Natural killer cell treated with Interleukin-12 subunit alpha and Interleukin-12 subunit beta and Interleukin-15 and Interleukin-18, amount 100 ng/mL, for 72 hours (primary cell): Measurements from ENCODE around the gene ITFG1. TPM values are rescaled to one million over a fixed set of nuclear protein-coding genes. Genes with fewer than 3 reads are reported as not detected.
A peak's percentile ranks its signal among the peaks of the same experiment; 100 is the strongest.

Experiments used
- ATAC-seq, 2 donors: fragments of 150-1000 bp; cut with Tn5 transposase in 1 of 2; sonication (Bioruptor Pico), chemical (Tn5 transposase) in 1 of 2; 2 replicates each; pipeline ENCODE4 v1.10.0; 2021
- DNase-seq: peaks from one replicate; pipeline ENCODE4 v3.0.0; 2022; ENCODE audit warnings: low spot score
- H3K27ac Mint-ChIP-seq, 2 donors: 1 replicate in 1 of 2; 2 replicates in 1 of 2; pipeline ENCODE4 v1.8.0; 2022; ENCODE audit warnings: mixed read lengths in 2 of 2, mild to moderate bottlenecking in 1 of 2, moderate library complexity in 1 of 2
- H3K27me3 Mint-ChIP-seq, 2 donors: 1 replicate in 1 of 2; 2 replicates in 1 of 2; pipeline ENCODE4 v1.8.0; 2022; ENCODE audit warnings: mixed read lengths in 2 of 2
- H3K36me3 Mint-ChIP-seq: one replicate; pipeline ENCODE4 v1.8.0; 2022; ENCODE audit warnings: mixed read lengths
- H3K4me1 Mint-ChIP-seq, 2 donors: 1 replicate in 1 of 2; 2 replicates in 1 of 2; pipeline ENCODE4 v1.8.0; 2022; ENCODE audit warnings: low read depth in 2 of 2, mixed read lengths in 2 of 2, mild to moderate bottlenecking in 1 of 2
- H3K4me3 Mint-ChIP-seq: one replicate; pipeline ENCODE4 v1.8.0; 2022; ENCODE audit warnings: mixed read lengths
- H3K9me3 Mint-ChIP-seq: 2 replicates; pipeline ENCODE4 v1.8.0; 2022; ENCODE audit warnings: mixed read lengths
- total RNA-seq, 2 donors: library from RNA; stranded (reverse); gene quantifications; one replicate each; pipeline ENCODE4 v1.2.3, GENCODE V29; 2022

Gene ITFG1
- total RNA-seq, 2 donors from 2014 or later: 26.9 to 31.8 TPM

DNA sequence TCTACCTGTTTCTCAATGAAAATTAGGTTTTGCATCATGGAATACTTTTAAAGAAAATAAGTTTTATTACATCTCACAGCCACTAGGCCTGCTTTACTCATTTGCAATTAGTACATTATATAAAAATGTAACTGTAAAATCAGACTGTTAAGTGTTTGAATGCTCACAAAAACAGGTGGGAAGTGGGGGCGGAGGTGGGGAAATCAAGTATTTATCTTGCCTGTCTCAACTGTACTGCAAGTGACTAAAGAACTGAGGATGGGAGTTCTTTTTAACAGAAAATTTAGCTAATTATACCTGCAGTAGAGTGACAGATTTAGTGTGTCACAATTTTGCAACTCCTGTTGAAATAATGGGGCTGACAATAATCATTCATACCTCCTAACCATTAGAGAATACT, 34.1 kb downstream of the ITFG1 start:
- Mint-ChIP-seq H3K27ac (no peak overlapping the region), H3K4me3 (no peak overlapping the region), H3K27me3 (no peaks in the 10 kb centered on the region), H3K9me3 (no peaks in the 10 kb centered on the region), H3K4me1 (peaks cover 2% of the 10 kb centered on the region in 2 donors), H3K36me3 (peaks cover 16% of the 10 kb centered on the region)
- DNase-seq: no peak
- no peak for ATAC-seq

DNA sequence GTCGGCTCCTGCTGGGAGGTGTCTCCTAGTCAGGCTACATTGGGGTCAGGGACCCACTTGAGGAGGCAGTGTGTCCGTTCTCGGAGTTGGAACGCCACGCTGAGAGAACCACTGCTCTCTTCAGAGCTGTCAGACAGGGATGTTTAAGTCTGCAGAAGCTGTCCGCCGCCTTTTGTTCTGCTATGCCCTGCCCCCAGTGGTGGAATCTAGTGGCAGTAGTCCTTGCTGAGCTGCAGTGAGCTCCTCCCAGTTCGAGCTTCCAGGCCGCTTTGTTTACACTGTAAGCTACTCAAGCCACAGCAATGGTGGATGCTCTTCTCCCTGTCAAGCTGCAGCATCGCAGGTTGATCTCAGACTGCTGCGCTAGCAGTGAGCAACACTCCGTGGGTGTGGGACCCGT, 36.0 kb downstream of the ITFG1 start:
- H3K27ac Mint-ChIP-seq: no peak overlapping the region
- no peaks in the 10 kb centered on the region for H3K4me1 Mint-ChIP-seq
- no peak overlapping the region for H3K4me3 Mint-ChIP-seq
- ATAC-seq (no peak), DNase-seq (no peak)
- no peaks in the 10 kb centered on the region for H3K27me3 Mint-ChIP-seq
- H3K36me3 Mint-ChIP-seq: peaks cover 16% of the 10 kb centered on the region
- H3K9me3 Mint-ChIP-seq: no peaks in the 10 kb centered on the region

DNA sequence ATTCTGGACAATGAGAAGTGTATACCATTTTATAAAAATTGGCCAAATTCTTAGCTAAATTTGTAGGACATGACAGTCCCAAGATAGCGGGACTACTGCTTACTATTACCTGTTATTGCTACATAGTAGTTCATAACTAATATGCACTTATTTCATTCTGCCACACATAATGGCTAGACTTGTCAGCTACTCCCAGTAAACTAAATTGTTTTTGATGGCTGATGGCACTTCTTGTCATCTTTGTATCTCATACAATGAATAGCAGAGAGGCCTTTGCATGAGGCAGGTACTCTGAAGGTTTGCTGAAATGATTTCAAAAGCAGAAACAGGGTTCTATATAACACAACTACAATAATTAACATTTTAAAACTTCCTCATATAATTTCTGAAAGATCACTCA, 44.0 kb downstream of the ITFG1 start:
- Mint-ChIP-seq H3K4me1 (peaks cover 3 to 14% of the 10 kb centered on the region in 2 donors), H3K27ac (peak overlapping the region in 1 of 2 donors; percentile 17), H3K27me3 (no peaks in the 10 kb centered on the region), H3K4me3 (no peak overlapping the region), H3K9me3 (peaks cover 2% of the 10 kb centered on the region), H3K36me3 (no peaks in the 10 kb centered on the region)
- DNase-seq: no peak
- ATAC-seq: no peak

DNA sequence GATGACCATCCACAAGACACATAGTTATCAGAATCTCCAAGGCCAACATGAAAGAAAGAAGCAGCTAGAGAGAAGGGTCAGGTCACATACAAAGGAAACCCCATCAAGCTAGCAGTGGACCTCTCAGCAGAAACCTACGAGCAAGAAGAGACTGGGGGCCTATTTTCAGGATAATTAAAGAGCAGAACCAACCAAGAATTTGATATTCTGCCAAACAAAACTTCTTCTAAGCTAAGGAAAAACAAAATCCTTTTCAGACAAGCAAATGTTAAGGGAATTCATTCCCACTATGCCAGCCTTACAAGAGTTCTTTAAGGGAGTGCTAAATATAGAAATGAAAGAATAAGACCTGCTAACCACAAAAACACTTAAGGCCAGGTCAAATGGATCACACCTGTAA, 47.8 kb downstream of the ITFG1 start:
- H3K36me3 Mint-ChIP-seq: no peaks in the 10 kb centered on the region
- peaks cover 12 to 25% of the 10 kb centered on the region in 2 donors for H3K4me1 Mint-ChIP-seq
- no peak overlapping the region for H3K4me3 Mint-ChIP-seq
- ATAC-seq: no peak
- DNase-seq: no peak
- H3K9me3 Mint-ChIP-seq: peaks cover 3% of the 10 kb centered on the region
- no peak overlapping the region for H3K27ac Mint-ChIP-seq
- H3K27me3 Mint-ChIP-seq: no peaks in the 10 kb centered on the region

DNA sequence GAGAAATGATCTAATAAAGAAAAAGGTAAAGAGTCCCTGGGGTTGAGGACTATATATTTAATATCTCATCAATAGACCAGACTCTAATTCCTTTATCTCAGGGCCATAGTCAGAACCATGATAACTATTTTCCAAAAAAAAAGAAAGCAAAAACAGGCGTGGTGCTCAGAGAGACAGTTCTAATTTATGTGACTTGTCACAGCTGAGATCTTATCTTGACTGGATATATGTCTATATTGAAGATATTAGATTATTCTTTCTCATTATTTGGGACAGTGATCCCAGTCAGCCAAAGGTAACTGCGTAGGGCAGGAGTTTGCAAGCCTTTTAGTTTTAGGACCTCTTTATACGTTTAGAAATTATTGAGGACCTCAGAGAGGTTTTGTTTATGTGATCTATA, 52.4 kb downstream of the ITFG1 start:
- peaks cover 3% of the 10 kb centered on the region for H3K9me3 Mint-ChIP-seq
- no peaks in the 10 kb centered on the region for H3K27me3 Mint-ChIP-seq
- H3K4me3 Mint-ChIP-seq: no peak overlapping the region
- no peak overlapping the region for H3K27ac Mint-ChIP-seq
- no peak for ATAC-seq
- no peak for DNase-seq
- H3K4me1 Mint-ChIP-seq: peaks cover 12 to 24% of the 10 kb centered on the region in 2 donors
- no peaks in the 10 kb centered on the region for H3K36me3 Mint-ChIP-seq

DNA sequence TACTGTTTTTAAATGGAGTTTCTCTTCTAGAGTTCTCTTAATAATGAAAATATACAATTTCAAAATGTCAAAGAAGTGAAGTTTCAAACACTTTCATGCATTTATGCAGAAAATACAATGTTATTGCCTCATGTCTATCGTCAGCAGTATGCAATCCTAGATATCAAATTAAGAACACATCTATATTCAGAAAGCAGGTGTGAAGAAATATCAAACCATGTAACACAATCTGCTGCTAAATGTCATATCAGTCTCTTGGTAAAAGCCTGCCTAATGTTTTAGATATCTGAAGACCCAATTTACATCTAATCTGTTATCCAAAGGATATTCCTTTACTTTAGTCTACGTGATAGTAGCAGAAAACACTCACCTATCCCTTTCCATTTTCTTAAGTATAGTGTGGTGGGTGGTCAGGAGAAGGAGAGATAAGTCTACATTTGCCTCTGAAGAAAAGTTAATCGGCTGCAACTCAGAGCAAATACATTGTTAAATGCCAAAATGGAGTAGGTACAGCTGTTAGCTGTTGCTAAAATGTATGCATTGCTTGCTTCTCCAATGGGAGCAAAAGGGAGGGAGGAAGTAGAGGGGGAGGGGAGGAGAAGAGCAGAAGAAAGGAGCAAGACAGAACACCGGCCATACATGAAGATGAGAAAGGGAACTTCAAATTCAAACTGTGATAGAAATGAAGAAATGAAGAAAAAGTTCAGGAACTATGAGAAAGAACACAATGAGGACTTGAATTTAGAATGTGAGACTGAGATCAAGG, 64.9 kb downstream of the ITFG1 start:
- no peaks in the 10 kb centered on the region for H3K27me3 Mint-ChIP-seq
- ATAC-seq (no peak), DNase-seq (no peak)
- peaks cover 28 to 32% of the 10 kb centered on the region in 2 donors for H3K4me1 Mint-ChIP-seq
- no peak overlapping the region for H3K27ac Mint-ChIP-seq
- no peaks in the 10 kb centered on the region for H3K9me3 Mint-ChIP-seq
- H3K36me3 Mint-ChIP-seq: peaks cover 11% of the 10 kb centered on the region
- H3K4me3 Mint-ChIP-seq: no peak overlapping the region

DNA sequence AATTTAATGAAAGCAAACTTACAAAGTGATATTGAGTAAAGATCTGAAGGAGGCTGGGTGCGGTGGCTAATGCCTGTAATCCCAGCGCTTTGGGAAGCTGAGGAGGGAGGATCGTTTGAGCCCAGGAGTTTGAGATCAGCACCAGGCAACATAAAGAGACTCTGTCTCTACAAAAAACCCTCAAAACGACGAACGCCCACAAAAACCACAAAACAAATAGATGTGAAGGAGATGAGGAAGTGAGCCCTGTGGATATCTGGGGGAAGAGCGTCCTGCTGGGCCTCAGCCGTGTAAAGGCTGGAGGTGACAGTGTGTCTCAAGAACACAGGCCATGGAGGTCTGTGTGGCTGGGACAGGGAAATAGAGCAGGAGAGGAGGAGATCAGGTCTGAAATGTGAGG, 68.8 kb downstream of the ITFG1 start:
- Mint-ChIP-seq H3K27ac (peak overlapping the region in 1 of 2 donors; percentile 9), H3K4me3 (no peak overlapping the region), H3K27me3 (no peaks in the 10 kb centered on the region), H3K9me3 (no peaks in the 10 kb centered on the region), H3K36me3 (peaks cover 8% of the 10 kb centered on the region), H3K4me1 (peaks cover 23 to 24% of the 10 kb centered on the region in 2 donors)
- DNase-seq (no peak), ATAC-seq (no peak)

DNA sequence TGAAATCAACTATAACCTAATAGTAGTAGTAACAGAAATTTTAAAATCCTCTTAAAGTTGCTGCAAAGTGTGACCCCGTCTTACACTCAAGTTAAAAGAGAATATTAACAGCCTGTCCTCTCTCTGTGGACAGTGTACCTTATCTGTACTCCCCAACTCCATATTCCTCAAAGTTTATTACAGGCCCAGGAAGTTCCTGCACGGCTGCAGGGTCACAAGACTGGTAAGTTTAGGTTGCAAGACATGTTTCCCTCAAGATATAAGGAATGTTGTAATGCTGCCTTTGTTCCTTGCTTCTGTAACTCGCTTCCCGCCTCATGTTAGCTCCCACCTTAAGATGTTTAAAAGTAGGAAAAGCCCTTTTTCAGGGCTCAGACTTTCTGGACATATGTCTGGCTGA, 72.2 kb downstream of the ITFG1 start:
- H3K36me3 Mint-ChIP-seq: no peaks in the 10 kb centered on the region
- no peak overlapping the region for H3K27ac Mint-ChIP-seq
- no peaks in the 10 kb centered on the region for H3K9me3 Mint-ChIP-seq
- H3K4me1 Mint-ChIP-seq: peaks cover 14 to 21% of the 10 kb centered on the region in 2 donors
- H3K4me3 Mint-ChIP-seq: no peak overlapping the region
- DNase-seq (no peak), ATAC-seq (no peak)
- no peaks in the 10 kb centered on the region for H3K27me3 Mint-ChIP-seq

DNA sequence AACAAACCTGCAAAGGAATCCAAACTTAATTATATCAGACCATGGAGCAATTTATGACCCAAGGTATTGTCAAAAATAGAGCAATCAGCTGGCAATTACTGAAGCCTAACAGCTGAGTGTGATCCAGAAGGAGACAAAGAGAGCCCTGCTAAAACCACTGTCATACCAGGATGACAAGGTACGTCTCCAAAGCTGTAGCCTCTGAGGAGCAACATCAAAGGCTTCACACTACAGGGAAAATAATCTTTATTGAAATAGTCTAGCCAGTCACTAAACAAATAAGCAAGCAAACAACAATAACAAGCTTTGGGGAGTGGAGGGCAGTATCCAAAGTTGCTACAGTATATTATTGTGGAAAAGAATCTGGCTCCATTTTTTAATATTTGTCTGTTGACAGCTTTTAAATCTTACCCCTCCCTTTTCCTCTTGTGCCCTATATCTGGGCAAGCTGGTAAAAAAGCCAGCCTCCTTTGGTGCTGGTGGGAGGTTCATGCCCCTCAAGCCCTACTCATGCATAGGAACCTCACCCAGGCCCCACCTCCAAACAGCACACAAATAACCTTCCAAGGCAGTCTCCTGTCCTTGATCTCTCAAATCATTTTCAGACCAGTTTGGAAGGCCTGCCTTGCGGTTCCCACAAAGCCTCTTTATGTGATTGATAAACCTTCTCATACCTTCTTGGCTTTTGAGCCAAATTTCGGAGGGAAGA, 73.7 kb downstream of the ITFG1 start:
- Mint-ChIP-seq H3K36me3 (no peaks in the 10 kb centered on the region), H3K4me3 (no peak overlapping the region), H3K27ac (no peak overlapping the region), H3K4me1 (peaks cover 7 to 11% of the 10 kb centered on the region in 2 donors), H3K27me3 (no peaks in the 10 kb centered on the region), H3K9me3 (no peaks in the 10 kb centered on the region)
- ATAC-seq (no peak), DNase-seq (no peak)

DNA sequence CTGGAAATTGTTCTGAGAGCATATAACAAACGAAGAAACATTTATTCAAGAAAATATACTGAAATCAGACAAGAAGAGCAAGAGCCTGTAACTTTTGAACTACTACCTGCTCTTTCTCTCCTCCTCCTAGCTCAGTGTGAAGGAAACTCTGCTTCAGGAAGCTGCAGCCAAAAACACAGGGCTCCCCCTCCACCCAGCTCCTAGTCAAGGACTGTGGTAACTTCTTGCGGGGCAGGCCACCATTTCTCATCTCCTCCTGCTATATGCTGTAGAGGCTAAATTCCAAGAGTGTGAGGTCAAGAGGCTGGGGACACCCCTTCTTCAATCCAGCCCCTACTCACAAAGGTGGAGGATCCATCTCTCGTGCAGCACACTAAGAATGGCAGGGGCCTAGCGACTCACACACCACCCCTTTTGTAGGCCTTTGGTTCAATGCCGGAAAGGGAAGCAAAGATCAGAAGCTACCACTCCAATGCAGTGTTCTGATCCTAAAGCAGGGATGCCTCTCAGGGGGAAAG, 74.6 kb downstream of the ITFG1 start:
- DNase-seq (no peak), ATAC-seq (no peak)
- Mint-ChIP-seq H3K27me3 (no peaks in the 10 kb centered on the region), H3K9me3 (no peaks in the 10 kb centered on the region), H3K27ac (no peak overlapping the region), H3K36me3 (no peaks in the 10 kb centered on the region), H3K4me1 (peaks cover 2 to 7% of the 10 kb centered on the region in 2 donors), H3K4me3 (no peak overlapping the region)

DNA sequence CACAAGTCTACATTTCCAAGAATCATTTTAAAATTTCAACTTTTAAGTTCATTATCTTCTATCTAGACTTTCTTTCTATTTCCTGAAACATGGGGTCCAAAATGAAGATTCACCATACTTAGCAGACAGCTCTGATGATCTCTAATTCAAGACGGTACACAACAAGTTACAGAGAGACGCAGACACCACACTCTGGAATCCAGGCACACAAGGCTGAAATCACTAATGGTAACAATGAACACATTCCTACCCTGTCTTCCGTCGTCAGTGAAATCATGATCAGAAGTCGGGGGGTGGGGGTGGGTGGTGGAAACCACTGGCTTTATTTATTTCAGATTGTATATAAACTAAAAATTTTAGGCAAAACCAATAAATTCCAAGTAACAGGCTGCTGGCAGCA, 78.5 kb downstream of the ITFG1 start:
- Mint-ChIP-seq H3K4me1 (peaks cover 7% of the 10 kb centered on the region in 2 donors), H3K9me3 (no peaks in the 10 kb centered on the region), H3K36me3 (no peaks in the 10 kb centered on the region), H3K27ac (no peak overlapping the region), H3K27me3 (no peaks in the 10 kb centered on the region), H3K4me3 (no peak overlapping the region)
- no peak for DNase-seq
- no peak for ATAC-seq

DNA sequence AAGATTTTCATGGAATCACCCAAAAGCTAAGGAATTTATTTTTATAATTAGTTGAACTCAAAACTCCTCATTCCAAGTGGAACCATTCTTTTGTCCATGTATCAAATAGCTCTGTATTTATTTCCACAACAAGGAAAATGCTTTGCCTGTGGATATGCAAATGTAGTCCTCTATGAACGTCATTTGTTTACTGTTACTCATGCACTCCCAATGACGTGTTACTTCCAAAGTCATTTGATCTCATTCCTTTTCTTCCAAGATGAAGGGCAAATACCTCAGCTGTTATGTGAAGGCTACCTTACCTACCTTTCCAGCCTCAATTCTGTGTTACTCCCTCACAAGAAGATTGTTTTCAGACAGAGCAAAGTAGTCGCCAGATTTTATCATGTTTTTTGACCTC, 83.7 kb downstream of the ITFG1 start:
- Mint-ChIP-seq H3K27ac (no peak overlapping the region), H3K9me3 (no peaks in the 10 kb centered on the region), H3K4me1 (peaks cover 0 to 12% of the 10 kb centered on the region in 2 donors), H3K27me3 (no peaks in the 10 kb centered on the region), H3K36me3 (no peaks in the 10 kb centered on the region), H3K4me3 (no peak overlapping the region)
- DNase-seq (no peak), ATAC-seq (no peak)

DNA sequence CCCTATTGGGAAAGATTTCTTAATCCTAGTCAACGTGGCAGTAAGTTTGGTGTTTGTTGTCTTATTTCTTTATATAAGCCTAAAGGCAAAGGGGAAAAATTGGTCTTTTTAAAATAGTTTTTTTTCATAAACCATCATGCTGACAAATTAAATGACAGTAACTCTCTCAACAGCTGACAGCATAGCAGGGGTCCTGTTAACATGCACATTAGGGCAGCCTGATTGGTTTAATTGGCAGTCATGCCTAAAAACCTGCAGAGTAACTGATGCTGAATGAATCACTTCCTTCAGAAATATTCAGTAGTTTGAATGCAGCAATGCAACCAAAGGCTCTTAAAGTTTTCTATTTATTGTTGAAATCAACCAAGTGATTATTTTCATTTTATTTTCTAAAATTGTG, 85.4 kb downstream of the ITFG1 start:
- Mint-ChIP-seq H3K4me1 (peaks cover 0 to 10% of the 10 kb centered on the region in 2 donors), H3K4me3 (no peak overlapping the region), H3K27me3 (no peaks in the 10 kb centered on the region), H3K27ac (no peak overlapping the region), H3K36me3 (peaks cover 8% of the 10 kb centered on the region), H3K9me3 (no peaks in the 10 kb centered on the region)
- DNase-seq (no peak), ATAC-seq (no peak)

DNA sequence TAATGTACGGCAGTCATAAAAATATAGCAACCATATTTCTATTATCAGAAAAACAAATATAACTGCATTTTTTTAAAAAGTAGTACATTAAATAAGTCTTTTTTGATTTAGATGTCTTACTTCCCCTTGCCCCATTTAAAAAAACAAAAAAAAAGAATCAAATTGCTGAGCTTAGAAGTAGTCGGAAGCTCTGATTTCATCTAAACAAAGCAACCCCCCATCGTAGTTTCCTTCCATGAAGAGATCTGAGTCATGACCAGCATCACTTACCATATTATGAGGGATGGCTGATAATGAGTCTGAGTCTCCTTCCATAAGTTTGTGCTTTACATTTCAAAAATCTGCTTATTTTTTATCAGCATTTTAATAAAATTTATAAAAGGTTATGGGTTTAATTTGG, 86.2 kb downstream of the ITFG1 start:
- ATAC-seq (no peak), DNase-seq (no peak)
- H3K27me3 Mint-ChIP-seq: no peaks in the 10 kb centered on the region
- no peaks in the 10 kb centered on the region for H3K9me3 Mint-ChIP-seq
- peaks cover 0 to 5% of the 10 kb centered on the region in 2 donors for H3K4me1 Mint-ChIP-seq
- no peak overlapping the region for H3K27ac Mint-ChIP-seq
- H3K4me3 Mint-ChIP-seq: no peak overlapping the region
- H3K36me3 Mint-ChIP-seq: peaks cover 10% of the 10 kb centered on the region
